B cell (primary cell): ENCODE measurements around the gene TIGD1. TPM values are rescaled to one million over a fixed set of nuclear protein-coding genes. Genes with fewer than 3 reads are reported as not detected.

Experiments
- ATAC-seq: fragments of 200-7000 bp; cut with Tn5 transposase; one replicate; pipeline ENCODE4 v1.10.0; 2021; ENCODE audit warnings: low read depth, mild to moderate bottlenecking, moderate number of reproducible peaks, moderate library complexity
- CTCF ChIA-PET: fragments of 350-600 bp; sonication (Branson Sonifier 250); formaldehyde crosslinking; loops from one replicate; lab custom pipeline; 2021; ENCODE audit warnings: antibody characterized with exemption, inconsistent platforms; lab: Charles Lee
- POLR2A ChIA-PET: fragments of 350-600 bp; sonication (Branson Sonifier 250); formaldehyde crosslinking; loops from one replicate; lab custom pipeline; 2021; ENCODE audit warnings: antibody characterized with exemption; lab: Charles Lee
- DNase-seq: peaks from one replicate; pipeline ENCODE4 v3.0.0; 2013
- H2AFZ ChIP-seq: 2 replicates; pipeline ENCODE4 v1.6.1; 2012; ENCODE audit warnings: mild to moderate bottlenecking, low read depth, low read length; ENCODE audit not compliant: insufficient read depth, poor library complexity, severe bottlenecking
- H3K27ac ChIP-seq, 2 donors: 1 replicate in 1 of 2; 2 replicates in 1 of 2; pipeline ENCODE4 v1.5.1; 2012 to 2013; ENCODE audit warnings: low read length in 2 of 2, mild to moderate bottlenecking in 2 of 2, moderate library complexity in 1 of 2
- H3K27me3 ChIP-seq, 4 experiments: fragments of 200-600 bp in 1 of 4; sonication (generic) in 1 of 4; replicated peaks in 1 of 4; 1 replicate in 2 of 4; 2 replicates in 2 of 4; pipeline versions ENCODE4 v1.6.1 to v1.7.0; 2013 to 2016; ENCODE audit warnings: low read length in 3 of 4, mild to moderate bottlenecking in 2 of 4, mixed read lengths in 1 of 4, moderate library complexity in 1 of 4; ENCODE audit not compliant: insufficient read depth in 4 of 4, control insufficient read depth in 3 of 4; ENCODE audit errors: control extremely low read depth in 1 of 4
- H3K36me3 ChIP-seq, 2 experiments: replicated peaks in 1 of 2; 1 replicate in 1 of 2; 2 replicates in 1 of 2; pipeline versions ENCODE4 v1.6.1 to v1.7.1; 2013; ENCODE audit warnings: low read length in 1 of 2; ENCODE audit not compliant: insufficient read depth in 2 of 2, control insufficient read depth in 1 of 2; ENCODE audit errors: control extremely low read depth in 1 of 2, extremely low read depth in 1 of 2
- H3K4me1 ChIP-seq, 2 donors: fragments of 200-600 bp in 1 of 2; sonication (generic) in 1 of 2; 1 replicate in 1 of 2; 2 replicates in 1 of 2; pipeline versions ENCODE4 v1.5.1 to v1.6.1; 2013 to 2017; ENCODE audit warnings: low read length in 2 of 2; ENCODE audit not compliant: control insufficient read depth in 2 of 2, insufficient read depth in 2 of 2
- H3K4me2 ChIP-seq: replicated peaks from 2 replicates; pipeline ENCODE3; 2012; ENCODE audit warnings: mild to moderate bottlenecking, low read depth, low read length; ENCODE audit not compliant: poor library complexity, severe bottlenecking
- H3K4me3 ChIP-seq, 5 experiments: fragments of 200-600 bp in 1 of 5; sonication (generic) in 1 of 5; 1 replicate in 3 of 5; 2 replicates in 2 of 5; pipeline versions ENCODE4 v1.5.1 to v1.7.0; 2011 to 2016; ENCODE audit warnings: low read length in 4 of 5, mild to moderate bottlenecking in 4 of 5, low read depth in 2 of 5, control low read depth in 1 of 5, moderate library complexity in 1 of 5; ENCODE audit not compliant: insufficient read depth in 1 of 5; ENCODE audit errors: control extremely low read depth in 1 of 5, extremely low read depth in 1 of 5
- H3K79me2 ChIP-seq: fragments of 200-600 bp; sonication (generic); one replicate; pipeline ENCODE4 v1.6.0; 2016; ENCODE audit warnings: low read length; ENCODE audit not compliant: control insufficient read depth, insufficient read depth
- H3K9ac ChIP-seq: fragments of 200-600 bp; sonication (generic); 2 replicates; pipeline ENCODE4 v1.6.1; 2017; ENCODE audit warnings: mild to moderate bottlenecking, low read length, moderate library complexity
- H3K9me3 ChIP-seq, 3 donors: one replicate each; pipeline versions ENCODE4 v1.6.1 to v1.7.1; 2013; ENCODE audit warnings: low read length in 2 of 3; ENCODE audit not compliant: control insufficient read depth in 2 of 3, insufficient read depth in 1 of 3; ENCODE audit errors: control extremely low read depth in 1 of 3
- H4K20me1 ChIP-seq: 2 replicates; pipeline ENCODE4 v1.6.0; 2012; ENCODE audit warnings: mild to moderate bottlenecking, low read length; ENCODE audit not compliant: insufficient read depth, control insufficient read depth, poor library complexity, severe bottlenecking
- H3K27ac Mint-ChIP-seq: one replicate; pipeline ENCODE4 v1.8.0; 2021; ENCODE audit warnings: mixed read lengths
- H3K27me3 Mint-ChIP-seq: one replicate; pipeline ENCODE4 v1.8.0; 2021; ENCODE audit warnings: mixed read lengths
- H3K4me1 Mint-ChIP-seq: one replicate; pipeline ENCODE4 v1.8.0; 2021; ENCODE audit warnings: mixed read lengths
- H3K4me3 Mint-ChIP-seq: one replicate; pipeline ENCODE4 v1.8.0; 2021; ENCODE audit warnings: mixed read lengths
- H3K9me3 Mint-ChIP-seq: one replicate; pipeline ENCODE4 v1.8.0; 2022; ENCODE audit warnings: mixed read lengths; ENCODE audit not compliant: insufficient read depth
- EZH2 ChIP-seq: IDR thresholded peaks from 2 replicates; pipeline ENCODE4 v1.6.1; 2012; ENCODE audit warnings: borderline replicate concordance, low read depth, mild to moderate bottlenecking, moderate library complexity, low read length; ENCODE audit not compliant: insufficient read depth, poor library complexity, severe bottlenecking
- WGBS: methylation state at CpG from one replicate; pipeline ENCODE4 v1.1.5; 2013; ENCODE audit warnings: missing lambda C conversion rate; ENCODE audit not compliant: insufficient coverage; 5-methylcytosine and 5-hydroxymethylcytosine counted together
- intact Hi-C: fragments of 100-400 bp; cut with micrococcal nuclease; formaldehyde crosslinking; loops from one replicate; pipeline ENCODE4 v1.10.0; 2022
- polyA plus RNA-seq: library from polyadenylated mRNA; depleted of rRNA; stranded (reverse); fragments of >200 nt; gene quantifications from 2 replicates; pipeline ENCODE4 v1.2.3, GENCODE V29; 2012
- total RNA-seq, 2 donors: library from RNA; stranded (reverse); fragments of 120-200 nt in 1 of 2; gene quantifications; 1 replicate in 1 of 2; 2 replicates in 1 of 2; pipeline versions ENCODE4 v1.2.3 to v1.2.4, GENCODE V29; 2013 to 2022
- TF ChIP-seq, protein P1 (sequence below): fragments of 200-600 bp; IDR thresholded peaks from one replicate; pipeline ENCODE4 v1.8.0; 2022; ENCODE audit warnings: antibody characterized with exemption, mild to moderate bottlenecking

The TIGD1 gene
- total and polyA plus RNA-seq, 2 donors (not counting 1 experiment from before 2014, with no cell fraction given): 7.6 to 13.6 TPM

DNA sequence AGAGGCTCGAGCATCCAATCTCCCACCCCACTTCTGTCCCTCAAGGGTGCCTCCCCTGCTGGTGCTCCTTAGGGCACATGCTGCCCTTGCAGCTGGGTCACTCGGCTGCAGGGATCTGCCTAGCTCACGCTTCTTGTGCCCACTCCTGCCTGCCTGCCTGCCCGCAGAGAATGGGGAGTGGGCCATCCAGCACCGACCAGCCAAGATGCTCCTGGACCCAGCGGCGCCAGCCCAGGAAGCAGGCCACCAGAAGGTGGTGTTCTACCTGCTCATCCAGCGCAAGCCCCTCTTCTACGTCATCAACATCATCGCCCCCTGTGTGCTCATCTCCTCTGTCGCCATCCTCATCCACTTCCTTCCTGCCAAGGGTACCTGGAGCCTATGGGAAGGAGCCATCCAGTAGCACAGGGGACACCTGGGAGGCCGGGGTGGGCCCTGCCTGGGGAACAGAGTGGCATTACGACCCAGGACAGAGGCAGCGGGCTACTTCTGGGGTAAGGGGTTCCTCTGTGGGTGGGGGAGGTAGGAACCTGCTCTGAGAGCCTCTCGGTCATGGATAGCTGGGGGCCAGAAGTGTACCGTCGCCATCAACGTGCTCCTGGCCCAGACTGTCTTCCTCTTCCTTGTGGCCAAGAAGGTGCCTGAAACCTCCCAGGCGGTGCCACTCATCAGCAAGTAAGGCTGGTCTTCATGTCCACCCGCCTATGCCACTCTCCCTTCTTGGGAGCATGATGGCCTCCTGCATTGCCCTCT lies 7.5 kb downstream of the TIGD1 start:
- H3K27ac Mint-ChIP-seq: peak overlapping the region; percentile 47
- Histone ChIP-seq H3K79me2 (peaks cover 32% of the 10 kb centered on the region), H2AFZ (no peak overlapping the region), H4K20me1 (peaks cover 14% of the 10 kb centered on the region), H3K36me3 (peaks cover 3 to 17% of the 10 kb centered on the region in 2 experiments), H3K4me1 (peaks cover 0 to 13% of the 10 kb centered on the region in 2 donors), H3K27ac (no peak overlapping the region), H3K9ac (no peak overlapping the region), H3K4me3 (no peak overlapping the region), H3K9me3 (peaks cover 0 to 7% (median 0%) of the 10 kb centered on the region in 3 donors), H3K4me2 (no peak overlapping the region), H3K27me3 (peaks cover 0 to 9% (median 4%) of the 10 kb centered on the region in 4 experiments)
- H3K4me3 Mint-ChIP-seq: no peak overlapping the region
- TF ChIP-seq, protein P1, sequence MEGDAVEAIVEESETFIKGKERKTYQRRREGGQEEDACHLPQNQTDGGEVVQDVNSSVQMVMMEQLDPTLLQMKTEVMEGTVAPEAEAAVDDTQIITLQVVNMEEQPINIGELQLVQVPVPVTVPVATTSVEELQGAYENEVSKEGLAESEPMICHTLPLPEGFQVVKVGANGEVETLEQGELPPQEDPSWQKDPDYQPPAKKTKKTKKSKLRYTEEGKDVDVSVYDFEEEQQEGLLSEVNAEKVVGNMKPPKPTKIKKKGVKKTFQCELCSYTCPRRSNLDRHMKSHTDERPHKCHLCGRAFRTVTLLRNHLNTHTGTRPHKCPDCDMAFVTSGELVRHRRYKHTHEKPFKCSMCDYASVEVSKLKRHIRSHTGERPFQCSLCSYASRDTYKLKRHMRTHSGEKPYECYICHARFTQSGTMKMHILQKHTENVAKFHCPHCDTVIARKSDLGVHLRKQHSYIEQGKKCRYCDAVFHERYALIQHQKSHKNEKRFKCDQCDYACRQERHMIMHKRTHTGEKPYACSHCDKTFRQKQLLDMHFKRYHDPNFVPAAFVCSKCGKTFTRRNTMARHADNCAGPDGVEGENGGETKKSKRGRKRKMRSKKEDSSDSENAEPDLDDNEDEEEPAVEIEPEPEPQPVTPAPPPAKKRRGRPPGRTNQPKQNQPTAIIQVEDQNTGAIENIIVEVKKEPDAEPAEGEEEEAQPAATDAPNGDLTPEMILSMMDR: no peak
- TF ChIP-seq EZH2: no peak
- H3K9me3 Mint-ChIP-seq: no peaks in the 10 kb centered on the region
- peaks cover 6% of the 10 kb centered on the region for H3K27me3 Mint-ChIP-seq
- intact Hi-C loops: no loop called here
- ATAC-seq (no peak), DNase-seq (no peak)
- H3K4me1 Mint-ChIP-seq: peaks cover 21% of the 10 kb centered on the region
- POLR2A ChIA-PET: no interaction called here
- WGBS: 95% methylated on average over 16 of the region's 20 CpGs
- CTCF ChIA-PET: no interaction called here
